Activated CD8-positive, alpha-beta memory T cell treated with anti-CD3 and anti-CD28 coated beads, Interleukin-2, amount 50 U/mL, for 24 hours (primary cell): ENCODE measurements around the gene PLEKHB1.
"Not testable (repeated sequence)": the region's sequence is repeated elsewhere in the genome, so short reads cannot be mapped to it uniquely, and the experiment has no call there.

Source experiments
- DNase-seq: peaks from one replicate; pipeline ENCODE4 v3.0.0-alpha.2; 2020; ENCODE audit errors: extremely low read depth

Gene PLEKHB1

GRCh38 chr11:73676552-73676951 lies 30.2 kb downstream of the PLEKHB1 start:
- DNase-seq: not testable (repeated sequence)

- DNase-seq: no peak
Observed at GRCh38 chr11:73680687-73681086, 34.3 kb downstream of the PLEKHB1 start.

GRCh38 chr11:73693899-73694525 lies 47.6 kb downstream of the PLEKHB1 start:
- DNase-seq: no peak

GRCh38 chr11:73705053-73705452 lies 58.7 kb downstream of the PLEKHB1 start:
- no peak for DNase-seq

GRCh38 chr11:73710964-73711363 lies 64.6 kb downstream of the PLEKHB1 start:
- DNase-seq: no peak
